CD4-positive, alpha-beta T cell treated with Interleukin-6 at 100 ng/mL for 8 hours (primary cell): ENCODE data around the gene HSD11B1.

ENCODE experiments used
- DNase-seq: peaks from one replicate; pipeline ENCODE4 v3.0.0-alpha.2; 2020; ENCODE audit warnings: mixed read lengths, low spot score

HSD11B1 gene

DNA sequence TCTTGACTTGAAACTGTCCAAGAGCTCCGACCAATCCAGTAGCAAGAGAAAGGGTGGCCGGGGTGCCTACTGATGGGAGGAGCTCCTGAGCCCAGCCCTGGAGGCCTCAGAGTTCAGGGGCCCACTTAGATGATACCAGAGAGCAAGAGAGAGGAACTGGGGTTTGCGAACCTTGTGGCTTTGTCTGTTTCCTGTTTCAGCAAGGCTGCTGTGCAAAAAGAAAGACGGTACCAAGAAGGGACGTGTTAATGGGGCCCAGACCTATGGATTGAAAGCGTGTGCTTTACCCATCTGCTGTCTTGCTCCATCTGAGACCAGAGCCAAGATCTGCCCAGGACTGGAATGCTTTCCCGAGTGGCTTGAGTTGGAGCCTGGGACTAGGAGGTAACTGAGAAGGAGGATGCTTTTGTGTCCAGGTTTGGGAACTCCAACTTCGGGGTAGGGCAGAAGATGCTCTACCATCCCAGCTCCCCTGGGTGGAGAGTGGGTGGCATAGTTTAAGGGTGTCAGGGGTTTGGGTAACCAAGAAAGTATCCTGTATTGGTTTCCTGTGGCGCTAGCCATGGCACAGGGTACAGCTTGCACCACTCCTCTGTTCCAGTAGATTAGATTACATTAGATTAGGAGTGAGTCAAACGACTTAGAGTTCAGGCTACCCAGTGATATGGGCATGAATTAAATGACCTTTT lies 51.4 kb downstream of the HSD11B1 start, which contains the start of gene TRAF3IP3:
Gene TRAF3IP3, plus strand, starts transcription at position 128 of the 689 bp plus-strand sequence. CDS start 3,987 bp downstream, outside the sequence.
- peak; percentile 87 for DNase-seq

DNA sequence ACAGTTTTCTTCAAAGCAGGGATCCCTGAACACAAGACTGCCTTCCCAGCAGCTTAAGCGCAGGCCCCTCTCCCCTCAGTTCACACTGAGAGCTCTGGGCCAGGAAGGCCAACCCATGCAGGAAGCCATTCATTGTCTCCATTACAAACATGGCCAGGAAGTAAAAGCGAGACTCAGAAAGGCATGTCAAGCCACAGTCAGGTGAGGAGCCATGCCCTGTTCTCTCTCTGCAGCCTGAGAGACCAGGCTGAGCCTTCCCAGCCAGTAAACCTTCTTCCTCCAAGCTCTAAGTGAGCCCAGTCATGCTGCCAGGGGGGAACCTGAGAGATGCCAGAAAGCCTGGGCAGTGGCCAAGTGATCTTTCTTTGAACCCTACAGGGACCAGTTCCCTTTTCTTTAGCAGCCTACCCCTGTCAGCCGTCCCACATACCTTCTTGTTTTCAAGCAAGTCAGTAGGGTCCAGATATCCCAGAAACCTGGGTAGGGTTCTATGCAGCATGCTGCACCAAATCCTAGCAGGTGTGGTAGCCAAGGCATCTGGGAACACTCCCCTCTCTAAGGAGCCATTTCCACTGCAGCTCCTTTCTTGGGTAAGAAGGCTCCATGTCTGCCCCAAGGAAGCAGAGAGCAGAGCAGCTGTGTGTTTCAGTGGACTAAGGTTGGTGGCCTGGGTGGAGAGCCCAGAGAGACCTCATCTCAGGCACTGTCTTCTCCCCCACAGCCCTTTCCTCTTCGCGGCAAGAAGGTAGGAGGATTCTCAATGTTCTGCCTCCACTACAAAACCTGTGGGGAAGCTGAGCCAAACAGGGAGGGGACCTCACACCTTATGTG lies 52.2 kb downstream of the HSD11B1 start:
- DNase-seq = peak; percentile 53

DNA sequence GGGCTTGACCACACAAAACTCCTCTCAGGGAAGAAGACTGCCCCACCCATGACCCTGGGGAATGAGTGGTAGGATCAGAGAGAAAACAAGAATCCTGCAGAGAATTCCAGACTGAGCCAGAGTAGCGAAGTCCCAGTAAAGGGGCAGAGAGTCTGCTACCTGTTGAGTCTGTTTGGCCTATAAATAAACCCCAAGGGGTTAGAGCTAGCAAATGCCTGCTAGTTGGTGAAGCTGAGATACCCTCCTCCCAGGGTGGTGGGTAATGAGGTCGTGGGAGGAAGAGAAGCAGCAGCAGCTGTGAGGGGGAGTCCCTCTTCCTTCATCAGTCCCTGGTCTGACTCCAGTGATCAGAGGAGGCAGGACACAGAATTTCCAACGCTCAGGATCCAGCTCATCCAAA lies 53.8 kb downstream of the HSD11B1 start:
- DNase-seq = no peak

DNA sequence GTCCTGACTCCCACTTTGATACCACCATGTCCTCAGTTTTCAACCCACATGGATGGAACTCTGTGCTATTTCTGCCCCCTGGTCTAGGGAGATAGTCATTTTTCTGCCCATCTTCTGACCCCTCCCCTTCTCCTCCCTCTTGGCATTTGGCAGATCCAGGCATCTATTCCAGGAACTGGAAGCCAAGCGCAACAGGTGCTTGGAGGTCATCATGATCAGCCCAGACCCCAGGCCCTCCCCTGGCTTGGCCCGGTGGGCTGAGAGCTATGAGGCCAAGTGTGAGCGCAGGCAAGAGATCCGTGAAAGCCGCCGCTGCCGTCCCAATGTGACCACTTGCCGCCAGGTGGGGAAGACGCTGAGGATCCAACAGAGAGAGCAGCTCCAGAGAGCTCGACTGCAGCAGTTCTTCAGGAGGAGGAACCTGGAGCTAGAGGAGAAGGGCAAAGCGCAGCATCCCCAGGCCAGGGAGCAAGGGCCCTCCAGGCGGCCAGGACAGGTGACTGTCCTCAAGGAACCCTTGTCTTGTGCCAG lies 55.2 kb downstream of the HSD11B1 start:
- no peak for DNase-seq

DNA sequence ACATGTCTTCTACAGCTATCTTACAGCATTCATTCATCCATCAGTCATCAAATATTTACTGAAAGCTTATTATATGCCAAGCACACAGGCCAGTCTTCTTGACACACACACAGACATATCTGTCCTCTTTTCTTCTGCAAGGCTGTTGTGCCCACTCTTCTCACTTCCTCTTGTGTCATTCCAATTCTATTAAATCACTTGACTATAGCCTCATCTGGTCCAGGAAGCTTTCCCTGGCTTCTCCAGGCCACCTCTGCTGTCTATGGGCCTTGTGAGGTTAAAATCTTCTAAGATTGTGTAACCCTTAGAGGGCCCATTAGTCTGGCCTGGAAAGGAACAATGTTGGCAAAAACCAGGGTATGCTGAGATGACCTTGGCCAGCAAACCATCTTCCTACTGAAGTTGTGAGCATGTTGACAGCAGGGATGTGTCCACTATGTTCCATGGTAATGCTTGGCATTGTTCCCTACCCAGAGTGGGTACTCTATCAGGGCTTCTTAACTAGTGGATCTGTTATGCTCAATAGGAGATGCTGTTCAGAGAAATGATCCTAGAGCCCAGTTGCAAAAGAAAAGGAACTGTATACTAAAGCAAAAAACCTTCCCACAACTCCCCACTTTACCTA lies 56.5 kb downstream of the HSD11B1 start:
- no peak for DNase-seq

DNA sequence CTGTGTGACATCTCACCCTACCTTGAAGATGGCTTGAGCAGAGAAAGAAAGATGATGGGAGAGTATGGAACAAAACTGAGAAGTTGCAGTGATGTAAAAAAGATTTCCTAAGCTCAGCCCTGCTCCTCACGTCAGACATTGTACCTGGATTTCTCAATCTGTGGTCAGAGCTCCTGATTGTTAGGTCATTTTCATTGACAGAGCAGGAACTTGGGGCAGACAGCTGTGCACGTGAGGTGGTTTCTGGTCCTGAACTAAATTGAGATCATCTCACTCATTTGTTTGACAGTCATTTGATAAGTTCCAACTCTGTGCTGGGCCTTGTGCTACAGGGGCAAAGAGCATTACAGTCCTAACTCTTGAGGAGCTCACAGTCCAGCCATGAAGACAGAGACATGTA lies 61.4 kb downstream of the HSD11B1 start:
- no peak for DNase-seq

DNA sequence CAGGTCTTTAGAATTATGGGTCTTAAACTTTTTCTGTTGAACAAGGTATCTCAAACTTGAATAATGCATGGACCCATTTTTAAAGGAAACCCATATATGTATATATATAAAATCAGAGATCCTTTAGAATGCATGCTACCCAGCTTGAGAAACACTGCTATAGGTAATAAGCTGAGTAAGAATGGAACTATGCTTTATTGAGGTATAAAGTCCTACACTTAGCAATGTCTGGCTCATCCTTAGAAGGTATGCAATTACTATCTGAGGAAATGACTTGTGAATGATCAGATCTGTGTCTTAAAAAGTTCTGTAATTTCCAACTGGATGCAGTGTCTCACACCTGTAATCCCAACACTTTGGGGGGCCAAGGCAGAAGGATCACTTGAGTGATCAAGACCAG lies 62.5 kb downstream of the HSD11B1 start:
- no peak for DNase-seq

DNA sequence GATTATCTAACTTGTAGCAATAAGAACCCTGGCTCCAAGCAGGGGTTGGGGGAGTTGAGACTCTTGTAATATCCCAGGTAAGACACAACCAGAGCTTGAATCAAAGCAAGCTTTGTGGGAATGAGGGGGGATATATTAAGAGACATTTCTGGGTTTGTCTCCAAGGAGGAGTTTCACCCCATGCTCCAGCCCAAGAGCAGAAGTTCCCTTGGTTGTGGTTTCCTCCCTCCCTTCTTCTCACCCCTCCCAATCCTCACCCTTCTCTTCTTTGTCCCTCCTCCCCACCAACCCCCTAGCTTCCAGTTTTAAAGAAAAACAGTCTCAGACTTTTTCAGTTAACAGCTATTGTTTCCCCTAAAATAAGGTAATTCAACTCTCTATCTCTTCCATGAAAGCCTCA lies 63.1 kb downstream of the HSD11B1 start:
- no peak for DNase-seq

DNA sequence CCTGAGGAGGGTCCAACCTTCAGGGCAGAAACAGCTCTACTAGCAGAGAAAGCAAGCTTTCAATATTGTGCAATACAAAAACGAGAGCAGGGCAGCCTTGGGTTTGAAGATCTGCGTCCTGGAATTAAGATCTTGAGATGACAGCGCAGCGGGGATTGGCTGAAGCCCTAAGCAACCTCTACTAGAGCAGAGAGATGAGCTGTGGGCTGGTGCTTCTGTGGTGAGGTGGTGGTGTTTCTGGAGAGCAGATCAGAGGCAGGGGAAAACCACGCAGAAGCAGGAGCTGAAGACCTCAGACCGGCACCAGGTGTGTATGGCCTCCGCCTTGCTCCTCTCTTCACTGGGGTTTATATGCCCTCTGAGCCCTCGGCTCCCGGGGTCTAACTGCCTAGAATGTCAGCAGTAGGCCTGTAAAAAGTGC lies 63.7 kb downstream of the HSD11B1 start:
- DNase-seq = peak; percentile 90

DNA sequence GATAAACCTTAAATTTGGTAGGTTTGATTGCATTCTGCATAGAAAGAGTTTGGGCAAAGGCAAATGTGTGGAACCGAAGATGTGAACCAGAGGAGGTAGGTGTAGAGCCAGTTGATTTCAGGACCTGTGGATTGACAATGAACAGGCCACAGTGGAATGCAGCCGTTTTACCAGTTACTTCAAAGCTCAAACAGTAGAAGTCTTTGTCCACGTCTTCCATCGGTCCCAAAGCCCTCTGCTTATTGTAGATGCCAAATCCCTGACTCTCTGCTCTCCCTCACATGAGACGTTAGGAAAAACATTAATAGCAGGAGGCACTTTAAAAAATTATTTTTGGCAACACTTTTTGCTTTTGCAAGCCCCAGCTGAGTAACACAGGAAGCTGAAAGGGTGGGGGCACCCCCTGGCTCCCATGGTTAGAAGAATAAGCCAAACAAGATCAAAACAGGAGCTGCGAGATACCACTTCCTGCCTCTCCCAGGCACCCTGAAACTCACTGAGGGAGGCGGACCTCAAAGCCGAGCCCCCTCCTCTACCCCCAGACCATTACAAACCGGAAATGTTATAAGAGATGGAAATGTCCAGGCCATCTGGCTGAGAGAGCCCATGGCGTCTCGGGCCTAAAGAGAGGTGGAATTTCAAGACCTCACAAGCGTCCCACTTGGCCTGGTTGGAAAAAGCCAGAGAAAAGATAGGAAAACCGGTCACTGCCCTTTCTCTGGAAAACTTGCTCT lies 64.7 kb downstream of the HSD11B1 start:
- DNase-seq = peak; percentile 88

DNA sequence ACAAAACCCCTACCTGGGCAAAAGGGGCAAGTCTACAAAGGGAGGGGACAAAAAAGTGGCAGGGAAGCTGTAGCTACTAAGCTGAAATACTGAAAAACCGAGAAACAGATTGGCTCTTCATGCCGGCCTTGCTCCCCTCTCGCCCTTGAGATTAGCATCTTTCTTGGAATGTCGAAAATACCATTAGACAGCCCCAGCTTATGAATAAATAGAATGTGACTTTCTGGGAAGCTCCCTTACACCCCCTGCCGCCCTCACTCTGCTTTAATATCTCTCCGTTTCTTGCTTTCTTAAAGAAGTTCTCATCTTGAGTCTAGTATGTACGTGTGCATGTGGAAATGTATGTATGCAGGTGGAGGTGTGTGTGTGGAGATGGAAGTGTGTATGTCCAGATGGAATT lies 65.3 kb downstream of the HSD11B1 start:
- no peak for DNase-seq

DNA sequence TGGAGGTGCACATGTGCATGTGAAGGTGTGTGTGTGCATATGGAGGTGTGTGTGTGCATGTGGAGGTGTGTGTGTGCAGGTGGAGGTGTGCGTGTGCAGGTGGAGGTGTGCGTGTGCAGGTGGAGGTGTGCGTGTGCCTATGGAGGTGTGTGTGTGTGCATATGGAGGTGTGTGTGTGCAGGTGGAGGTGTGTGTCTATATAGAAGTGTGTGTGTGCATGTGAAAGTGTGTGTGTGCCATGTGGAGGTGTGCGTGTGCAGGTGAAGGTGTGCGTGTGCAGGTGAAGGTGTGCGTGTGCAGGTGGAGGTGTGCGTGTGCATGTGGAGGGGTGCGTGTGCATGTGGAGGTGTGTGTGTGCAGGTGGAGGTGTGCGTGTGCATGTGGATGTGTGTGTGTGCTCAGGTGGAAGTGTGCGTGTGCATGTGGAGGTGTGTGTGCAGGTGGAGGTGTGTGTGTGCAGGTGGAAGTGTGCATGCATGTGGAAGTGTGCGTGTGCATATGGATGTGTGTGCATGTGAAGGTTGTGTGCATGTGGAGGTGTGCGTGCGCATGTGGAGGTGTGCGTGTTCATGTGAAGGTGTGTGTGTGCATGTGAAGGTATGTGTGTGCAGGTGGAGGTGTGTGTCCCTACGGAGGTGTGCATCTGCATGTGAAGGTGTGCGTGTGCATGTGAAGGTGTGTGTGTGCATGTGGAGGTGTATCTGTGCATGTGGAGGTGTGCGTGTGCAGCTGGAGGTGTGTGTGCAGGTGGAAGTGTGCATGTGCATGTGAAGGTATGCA lies 66.2 kb downstream of the HSD11B1 start:
- DNase-seq = no peak

DNA sequence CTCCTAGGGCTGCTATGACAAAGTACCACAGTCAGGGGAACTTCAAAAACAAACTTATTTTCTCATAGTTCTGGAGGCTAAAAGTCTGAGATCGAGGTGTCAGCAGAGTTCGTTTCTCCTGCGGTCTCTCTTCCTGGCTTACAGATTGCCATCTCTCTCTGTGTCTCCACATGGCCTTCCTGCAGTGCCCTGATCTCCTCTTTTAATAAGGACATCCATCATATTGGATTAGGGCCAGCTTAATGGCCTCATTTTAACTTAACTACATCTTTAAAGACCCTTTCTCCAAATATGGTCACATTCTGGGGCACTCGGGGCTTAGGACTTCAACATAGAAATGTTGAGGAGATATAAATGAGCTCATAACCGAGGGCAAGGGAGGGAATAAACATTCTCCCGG lies 67.5 kb downstream of the HSD11B1 start:
- no peak for DNase-seq

DNA sequence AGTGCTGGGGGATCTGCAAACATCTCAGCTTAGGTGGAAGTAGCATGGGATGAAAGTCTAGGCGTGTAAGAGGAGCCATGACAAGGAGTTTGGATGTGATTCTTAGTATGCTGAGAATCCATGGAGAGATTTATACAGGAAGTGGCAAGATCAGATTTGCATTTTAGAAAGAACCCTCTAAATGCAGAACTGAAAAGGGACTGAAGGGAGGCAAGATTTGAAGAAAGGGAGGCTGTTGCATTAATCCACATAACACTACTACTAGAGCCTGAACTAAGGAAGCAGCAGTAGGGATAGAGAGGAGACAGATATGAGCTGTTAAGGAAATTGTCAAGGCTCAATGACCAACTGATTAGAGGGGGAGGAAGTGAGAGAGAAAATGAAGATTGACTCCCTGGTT lies 69.9 kb downstream of the HSD11B1 start:
- DNase-seq = no peak

DNA sequence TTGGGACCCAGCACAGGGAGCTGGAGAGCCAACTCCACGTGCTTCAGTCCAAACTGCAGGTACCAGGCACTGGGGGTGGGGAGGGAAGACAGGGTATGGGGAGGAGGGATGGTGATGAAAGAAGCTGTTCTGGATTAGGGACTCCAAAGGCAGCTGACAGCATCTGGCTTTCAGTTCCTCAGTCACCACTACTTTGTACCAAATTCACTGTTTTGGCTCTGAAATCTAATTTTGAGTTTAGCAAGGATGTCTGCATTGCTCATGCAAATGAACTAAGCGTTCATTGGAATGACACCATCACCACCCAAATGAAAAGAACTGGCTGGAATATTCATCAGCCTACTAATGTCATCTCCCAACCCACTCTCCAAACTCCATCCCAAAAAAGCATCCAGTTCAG lies 71.0 kb downstream of the HSD11B1 start:
- no peak for DNase-seq

DNA sequence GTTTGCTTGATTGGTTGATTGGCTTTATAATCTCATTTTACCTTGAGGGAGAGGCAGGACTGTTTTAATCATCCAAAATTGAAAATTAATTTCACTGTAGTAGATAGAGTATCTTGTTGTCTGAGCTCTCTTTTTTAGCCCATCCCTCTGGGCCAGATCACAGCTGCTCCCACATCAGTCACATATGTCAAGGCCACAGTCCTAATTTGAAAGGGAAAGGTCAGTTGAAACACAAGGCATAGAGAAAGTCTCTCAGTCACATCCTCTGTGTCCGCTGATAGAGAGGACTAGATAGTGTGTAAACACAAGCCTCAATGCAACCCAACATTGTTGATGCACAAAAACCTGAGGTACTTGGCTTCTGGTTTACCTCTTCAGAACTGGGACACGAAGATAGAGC lies 72.9 kb downstream of the HSD11B1 start:
- no peak for DNase-seq

DNA sequence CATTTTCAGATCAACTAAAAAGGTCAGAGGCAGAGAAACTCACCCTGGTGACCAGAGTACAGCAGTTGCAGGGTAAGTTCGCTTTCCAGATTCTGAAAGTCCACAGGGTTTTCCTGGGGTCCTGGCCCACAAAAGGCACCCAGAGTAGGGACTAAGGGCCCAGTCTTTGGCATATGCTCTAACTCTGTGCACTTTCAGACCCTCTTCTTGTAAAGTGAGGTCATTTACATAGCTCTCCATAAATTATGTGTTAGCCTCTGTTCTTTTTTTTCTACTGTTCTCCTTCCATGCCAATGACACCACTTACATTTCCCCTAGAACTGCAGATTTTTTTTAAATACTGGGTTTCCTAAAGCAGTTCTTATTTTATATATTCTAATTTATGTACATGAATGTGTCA lies 73.5 kb downstream of the HSD11B1 start:
- no peak for DNase-seq

DNA sequence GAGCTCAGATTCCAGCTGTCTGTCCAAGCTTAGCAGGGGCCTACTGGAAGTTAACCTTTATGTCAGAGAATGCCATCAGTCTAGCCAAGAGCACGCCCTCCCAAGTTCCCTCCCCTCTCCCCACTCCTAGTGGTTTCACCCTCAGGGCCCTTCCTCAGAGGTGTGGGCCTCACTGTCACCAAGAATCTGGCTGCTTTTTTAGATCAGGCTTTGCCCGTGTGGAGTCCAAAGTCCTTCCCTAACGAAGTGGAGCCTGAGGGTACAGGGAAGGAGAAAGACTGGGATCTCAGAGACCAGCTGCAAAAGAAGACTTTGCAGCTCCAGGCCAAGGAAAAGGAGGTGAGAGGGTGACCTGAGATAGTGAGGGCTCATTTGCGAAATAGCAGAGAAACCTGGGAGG lies 75.6 kb downstream of the HSD11B1 start:
- DNase-seq = no peak

DNA sequence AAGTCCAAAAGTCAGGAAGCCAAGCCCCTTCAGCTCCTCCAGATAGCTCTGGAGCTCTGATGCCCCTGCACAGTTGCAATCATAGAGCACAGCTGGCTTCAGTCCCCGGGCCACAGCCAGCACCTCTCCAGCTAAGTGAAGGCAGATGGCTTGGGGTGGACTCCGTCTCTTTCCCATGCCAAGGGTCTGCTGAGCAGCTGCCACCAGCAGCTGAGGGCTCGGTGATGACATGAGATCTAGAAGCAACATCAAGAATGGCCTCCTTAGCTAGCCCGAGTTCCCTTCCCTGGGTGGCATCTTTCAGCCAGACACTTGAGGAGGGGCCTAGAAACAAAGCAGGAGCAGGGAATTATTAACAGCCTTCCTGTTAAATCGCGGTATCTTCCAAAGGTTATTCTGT lies 78.7 kb downstream of the HSD11B1 start:
- DNase-seq = no peak
